Right atrium auricular region (tissue), 2 donors: ENCODE data around the gene RAB31. TPM values are rescaled to one million over a fixed set of nuclear protein-coding genes. Genes with fewer than 3 reads are reported as not detected.

Experiments
- DNase-seq: peaks from one replicate; pipeline ENCODE4 v3.0.0-alpha.2; 2019; ENCODE audit warnings: low spot score
- H3K27ac ChIP-seq, 2 donors: fragments of 200-600 bp; sonication (generic); 1 replicate in 1 of 2; 2 replicates in 1 of 2; pipeline ENCODE4 v1.5.1; 2016 to 2019
- H3K27me3 ChIP-seq, 2 donors: fragments of 200-600 bp; sonication (generic); one replicate each; pipeline versions ENCODE4 v1.5.1 to v1.6.0; 2017 to 2019
- H3K36me3 ChIP-seq: fragments of 200-600 bp; sonication (generic); one replicate; pipeline ENCODE4 v1.5.1; 2016
- H3K4me1 ChIP-seq, 2 donors: fragments of 200-600 bp; sonication (generic); one replicate each; pipeline versions ENCODE4 v1.5.1 to v1.6.0; 2017 to 2019
- H3K4me3 ChIP-seq, 2 donors: fragments of 200-600 bp; sonication (generic); 1 replicate in 1 of 2; 2 replicates in 1 of 2; pipeline ENCODE4 v1.5.1; 2017 to 2019; ENCODE audit warnings: mild to moderate bottlenecking in 1 of 2, moderate library complexity in 1 of 2
- H3K9me3 ChIP-seq, 2 donors: fragments of 200-600 bp; sonication (generic); one replicate each; pipeline ENCODE4 v1.5.1; 2019
- total RNA-seq, 2 donors: library from RNA; depleted of rRNA; stranded (reverse); fragments of >200 nt; gene quantifications; one replicate each; pipeline ENCODE4 v1.1.0, GENCODE V29; 2016
- TF ChIP-seq, protein P1 (sequence below), 2 donors: fragments of 200-600 bp; sonication (generic); IDR thresholded peaks; one replicate each; pipeline ENCODE4 v1.5.1; 2019; ENCODE audit warnings: antibody characterized with exemption in 2 of 2

The RAB31 gene
- total RNA-seq, 2 donors from 2014 or later = 9.9 to 29.2 TPM

DNA sequence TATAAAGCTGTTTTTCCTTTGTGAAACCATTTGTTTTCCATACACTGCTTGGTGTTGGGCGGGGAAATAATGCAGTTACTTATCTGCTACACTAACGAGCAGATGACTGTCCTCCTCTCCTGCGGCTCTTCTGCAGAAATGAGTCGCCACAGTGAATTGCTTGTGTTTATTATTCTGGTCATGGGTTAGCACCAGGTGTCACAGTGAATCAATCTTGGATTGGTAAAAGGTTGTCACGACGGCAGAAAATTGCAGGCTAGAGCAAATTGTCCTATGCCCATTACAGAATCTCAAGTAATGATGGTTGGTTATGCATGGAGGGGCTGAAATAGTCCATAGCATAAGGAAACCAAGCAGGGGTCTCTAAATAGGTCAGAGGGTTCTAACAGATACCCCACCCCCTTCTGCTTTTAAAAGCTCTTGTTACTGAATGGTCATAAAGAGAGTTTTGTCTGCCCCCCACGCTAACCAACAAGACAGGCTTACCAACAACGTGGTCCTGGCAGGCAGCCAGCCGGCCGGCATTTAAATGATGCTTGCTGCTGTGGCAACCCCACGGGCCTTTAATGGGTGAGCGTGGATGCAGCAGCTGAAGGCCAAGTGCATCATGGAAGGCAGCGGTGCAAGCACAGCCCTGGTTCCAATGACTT, 29.5 kb downstream of the RAB31 start:
- Histone ChIP-seq H3K9me3 (no peaks in the 10 kb centered on the region), H3K27me3 (no peaks in the 10 kb centered on the region), H3K27ac (no peak overlapping the region), H3K36me3 (peaks cover 1% of the 10 kb centered on the region), H3K4me1 (peaks cover 0 to 12% of the 10 kb centered on the region in 2 donors), H3K4me3 (no peak overlapping the region)
- DNase-seq = peak; percentile 52
- TF ChIP-seq, protein P1, sequence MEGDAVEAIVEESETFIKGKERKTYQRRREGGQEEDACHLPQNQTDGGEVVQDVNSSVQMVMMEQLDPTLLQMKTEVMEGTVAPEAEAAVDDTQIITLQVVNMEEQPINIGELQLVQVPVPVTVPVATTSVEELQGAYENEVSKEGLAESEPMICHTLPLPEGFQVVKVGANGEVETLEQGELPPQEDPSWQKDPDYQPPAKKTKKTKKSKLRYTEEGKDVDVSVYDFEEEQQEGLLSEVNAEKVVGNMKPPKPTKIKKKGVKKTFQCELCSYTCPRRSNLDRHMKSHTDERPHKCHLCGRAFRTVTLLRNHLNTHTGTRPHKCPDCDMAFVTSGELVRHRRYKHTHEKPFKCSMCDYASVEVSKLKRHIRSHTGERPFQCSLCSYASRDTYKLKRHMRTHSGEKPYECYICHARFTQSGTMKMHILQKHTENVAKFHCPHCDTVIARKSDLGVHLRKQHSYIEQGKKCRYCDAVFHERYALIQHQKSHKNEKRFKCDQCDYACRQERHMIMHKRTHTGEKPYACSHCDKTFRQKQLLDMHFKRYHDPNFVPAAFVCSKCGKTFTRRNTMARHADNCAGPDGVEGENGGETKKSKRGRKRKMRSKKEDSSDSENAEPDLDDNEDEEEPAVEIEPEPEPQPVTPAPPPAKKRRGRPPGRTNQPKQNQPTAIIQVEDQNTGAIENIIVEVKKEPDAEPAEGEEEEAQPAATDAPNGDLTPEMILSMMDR (IDR thresholded peaks at IDR 0.05) = no peak

DNA sequence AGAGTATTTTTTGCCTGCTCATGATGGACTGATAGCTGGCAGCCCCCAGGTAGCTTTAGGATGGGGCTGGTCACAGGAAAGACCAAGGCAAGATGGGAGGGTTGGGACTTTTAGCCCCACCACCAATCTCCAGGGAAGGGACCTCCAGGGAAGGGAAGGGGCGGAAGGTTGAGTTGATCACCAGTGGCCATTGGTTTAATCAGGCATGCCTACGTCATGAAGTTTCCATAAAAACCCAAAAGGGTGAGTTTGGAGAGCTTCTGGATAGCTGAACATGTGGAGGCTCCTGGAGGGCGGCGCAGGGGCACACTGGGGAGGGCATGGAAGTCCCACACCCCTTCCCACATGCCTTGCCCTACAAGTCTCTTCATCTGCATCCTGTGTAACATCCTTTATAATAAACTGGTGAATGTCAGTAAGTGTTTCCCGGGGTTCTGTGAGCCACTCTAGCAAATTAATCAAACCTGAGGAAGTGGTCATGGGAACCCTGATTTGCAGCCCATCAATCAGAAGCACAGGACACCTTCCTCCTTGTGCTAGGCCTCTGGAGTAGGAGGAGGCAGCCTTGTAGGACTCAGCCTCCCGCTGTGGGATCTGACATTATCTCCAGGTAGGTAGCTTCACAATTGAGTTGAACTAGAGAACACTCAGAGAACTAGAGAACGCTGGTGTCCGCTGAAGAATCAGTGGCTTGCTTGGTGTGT, 30.3 kb downstream of the RAB31 start:
- H3K36me3 ChIP-seq = no peaks in the 10 kb centered on the region
- H3K4me1 ChIP-seq = peaks cover 0 to 20% of the 10 kb centered on the region in 2 donors
- no peaks in the 10 kb centered on the region for H3K27me3 ChIP-seq

DNA sequence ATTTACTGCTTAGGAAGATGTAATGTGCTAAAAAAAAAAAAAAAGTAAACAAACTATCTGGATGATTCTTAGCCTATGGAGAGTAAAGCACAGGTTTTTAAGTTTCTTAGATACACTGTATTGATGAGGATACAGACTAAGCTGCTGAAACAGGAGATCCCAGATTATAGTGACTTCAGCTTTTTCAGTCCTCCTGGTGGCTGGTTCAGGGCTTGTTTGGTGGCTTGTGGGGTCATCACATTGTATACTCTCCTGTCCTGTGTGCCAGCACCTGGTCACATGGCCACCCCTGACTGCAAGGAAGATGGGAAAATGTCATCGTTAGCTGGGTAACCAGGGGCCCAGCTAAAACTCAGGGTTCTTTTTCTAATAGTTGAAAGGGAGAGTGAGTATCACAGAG, 31.4 kb downstream of the RAB31 start:
- Histone ChIP-seq H3K4me1 (peaks cover 0 to 25% of the 10 kb centered on the region in 2 donors), H3K27ac (no peak overlapping the region), H3K36me3 (no peaks in the 10 kb centered on the region), H3K9me3 (no peaks in the 10 kb centered on the region), H3K4me3 (no peak overlapping the region), H3K27me3 (no peaks in the 10 kb centered on the region)
- TF ChIP-seq, protein P1 (IDR thresholded peaks at IDR 0.05) = no peak
- no peak for DNase-seq

More for the DNA sequence above, 30.3 kb downstream of the RAB31 start:
- TF ChIP-seq, protein P1 (IDR thresholded peaks at IDR 0.05) = no peak
- Histone ChIP-seq H3K27ac (no peak overlapping the region), H3K9me3 (no peaks in the 10 kb centered on the region), H3K4me3 (no peak overlapping the region)
- DNase-seq = no peak

DNA sequence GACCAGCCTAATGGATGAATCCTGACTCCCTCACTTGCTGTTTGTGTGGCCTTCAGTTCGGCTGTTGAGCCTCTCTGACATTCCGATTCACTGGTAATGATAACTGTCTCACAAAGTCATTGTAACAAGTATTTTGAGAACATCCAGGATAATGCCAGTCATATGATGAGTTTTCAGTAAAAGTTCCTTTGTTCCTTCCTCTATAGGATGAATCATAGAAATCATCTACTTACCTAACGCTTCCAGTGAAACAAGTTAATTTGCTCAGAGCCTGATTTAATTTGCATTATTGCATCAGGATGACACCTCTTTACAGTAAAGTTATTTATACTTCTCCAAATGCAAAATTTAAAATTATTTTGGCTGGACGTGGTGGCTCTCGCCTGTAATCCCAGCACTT, 32.0 kb downstream of the RAB31 start:
- Histone ChIP-seq H3K9me3 (no peaks in the 10 kb centered on the region), H3K27me3 (no peaks in the 10 kb centered on the region), H3K4me3 (no peak overlapping the region), H3K4me1 (peaks cover 0 to 25% of the 10 kb centered on the region in 2 donors), H3K36me3 (no peaks in the 10 kb centered on the region), H3K27ac (no peak overlapping the region)
- TF ChIP-seq, protein P1 (IDR thresholded peaks at IDR 0.05) = no peak
- DNase-seq = no peak

DNA sequence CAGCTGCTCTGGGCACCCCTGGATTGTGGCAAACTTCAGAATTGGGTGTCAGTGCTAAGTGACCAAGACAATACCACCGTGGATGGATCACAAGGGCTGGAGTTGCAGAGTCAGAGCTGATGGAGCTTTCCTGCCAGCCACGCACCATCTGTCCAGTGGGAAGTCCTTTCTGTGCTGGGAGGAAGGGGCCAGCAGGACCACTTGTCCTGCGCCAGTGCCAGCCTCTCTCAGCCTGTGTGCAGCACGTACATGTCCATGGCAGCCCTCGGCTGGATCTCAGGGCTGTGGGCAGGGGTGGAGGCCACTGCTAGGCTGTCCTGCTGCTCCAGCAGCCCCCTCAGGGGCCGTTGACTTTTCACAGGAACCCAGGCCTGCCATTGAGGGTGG, 33.3 kb downstream of the RAB31 start:
- TF ChIP-seq, protein P1 (IDR thresholded peaks at IDR 0.05) = no peak
- no peaks in the 10 kb centered on the region for H3K36me3 ChIP-seq
- H3K4me1 ChIP-seq = peaks cover 0 to 25% of the 10 kb centered on the region in 2 donors
- DNase-seq = no peak
- H3K27ac ChIP-seq = peak overlapping the region in 1 of 2 donors; percentile 30
- no peak overlapping the region for H3K4me3 ChIP-seq
- no peaks in the 10 kb centered on the region for H3K27me3 ChIP-seq
- no peaks in the 10 kb centered on the region for H3K9me3 ChIP-seq
